ENCODE results near the gene RAB3IP.

GRCh38 chr12:69816082-69816481 lies 77.4 kb downstream of the RAB3IP start:
- TF ChIP-seq EGR1 (IDR thresholded peaks at IDR 0.05) (no peak), MAX (IDR thresholded peaks at IDR 0.05) (no peak), EP300 (IDR thresholded peaks at IDR 0.05; ENCODE audit: borderline replicate concordance) (no peak), TCF12 (IDR thresholded peaks at IDR 0.05; ENCODE audit: low read depth) (no peak)
